Astrocyte of the cerebellum (primary cell): ENCODE results near the gene INSIG1.

Source experiments
- DNase-seq: peaks from one replicate; pipeline ENCODE4 v3.0.0-alpha.2; 2011; ENCODE audit warnings: low read depth
- H3K4me3 ChIP-seq: 2 replicates; pipeline ENCODE4 v1.5.1; 2011; ENCODE audit warnings: mild to moderate bottlenecking, low read depth, low read length, moderate library complexity
- CTCF ChIP-seq: IDR thresholded peaks from 2 replicates; pipeline ENCODE4 v1.5.1; 2012; ENCODE audit warnings: low read length, low read depth, moderate library complexity, mild to moderate bottlenecking; ENCODE audit errors: missing control alignments
- in situ Hi-C: cut with HindIII; loops from 2 replicates; pipeline ENCODE4 v1.10.0; 2017; ENCODE audit warnings: low sequenced_read_pairs

Gene INSIG1

DNA sequence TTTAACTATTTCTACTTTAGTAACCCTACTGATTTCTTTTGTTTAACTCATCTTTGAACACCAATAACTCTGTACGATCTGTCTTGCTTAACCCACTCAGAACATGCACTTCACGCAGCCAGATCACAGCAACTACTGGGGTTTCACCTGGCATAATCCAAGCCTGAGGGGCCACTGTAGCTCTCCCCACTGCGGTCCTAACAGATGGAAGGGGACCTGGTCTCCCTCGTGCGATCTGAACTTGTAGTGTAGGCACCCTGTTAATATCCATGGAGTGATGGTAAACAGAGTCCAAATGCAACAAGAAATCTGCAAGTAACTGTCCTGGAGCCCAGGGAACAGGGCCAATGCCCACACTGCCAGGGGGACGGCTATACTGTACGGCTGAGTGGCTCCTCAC is 45.5 kb downstream of the INSIG1 start:
- no peak overlapping the region for H3K4me3 ChIP-seq
- in situ Hi-C loops = loop anchor here (25.0 kb wide), 1 partner anchor 406 kb away; no protein-coding TSS in a partner anchor
- no peak for TF ChIP-seq CTCF
- no peak for DNase-seq

- TF ChIP-seq CTCF = no peak
- in situ Hi-C loops = loop anchor here (25.0 kb wide), 1 partner anchor 406 kb away; no protein-coding TSS in a partner anchor
- no peak for DNase-seq
- no peak overlapping the region for H3K4me3 ChIP-seq
These were observed 46.0 kb downstream of the INSIG1 start for GRCh38 chr7:155343661-155344121.

DNA sequence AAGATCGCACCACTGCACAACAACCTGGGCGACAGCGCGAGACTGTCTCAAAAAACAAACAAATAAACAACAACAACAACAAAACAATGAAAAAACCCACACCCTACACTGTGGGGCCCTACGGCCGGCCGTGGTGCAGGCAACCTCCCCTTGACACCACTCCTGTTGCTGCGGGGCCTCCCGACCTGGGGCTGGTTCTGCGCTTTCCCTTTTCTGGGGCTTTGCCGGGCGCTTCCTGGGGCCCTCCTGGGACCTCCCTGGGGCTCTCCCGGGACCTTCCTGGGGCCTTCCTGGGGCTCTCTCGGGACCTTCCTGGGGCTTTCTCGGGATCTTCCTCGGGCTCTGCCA is 46.6 kb downstream of the INSIG1 start:
- H3K4me3 ChIP-seq = no peak overlapping the region
- in situ Hi-C loops = loop anchor here (25.0 kb wide), 1 partner anchor 407 kb away; no protein-coding TSS in a partner anchor
- DNase-seq = no peak
- TF ChIP-seq CTCF = no peak

DNA sequence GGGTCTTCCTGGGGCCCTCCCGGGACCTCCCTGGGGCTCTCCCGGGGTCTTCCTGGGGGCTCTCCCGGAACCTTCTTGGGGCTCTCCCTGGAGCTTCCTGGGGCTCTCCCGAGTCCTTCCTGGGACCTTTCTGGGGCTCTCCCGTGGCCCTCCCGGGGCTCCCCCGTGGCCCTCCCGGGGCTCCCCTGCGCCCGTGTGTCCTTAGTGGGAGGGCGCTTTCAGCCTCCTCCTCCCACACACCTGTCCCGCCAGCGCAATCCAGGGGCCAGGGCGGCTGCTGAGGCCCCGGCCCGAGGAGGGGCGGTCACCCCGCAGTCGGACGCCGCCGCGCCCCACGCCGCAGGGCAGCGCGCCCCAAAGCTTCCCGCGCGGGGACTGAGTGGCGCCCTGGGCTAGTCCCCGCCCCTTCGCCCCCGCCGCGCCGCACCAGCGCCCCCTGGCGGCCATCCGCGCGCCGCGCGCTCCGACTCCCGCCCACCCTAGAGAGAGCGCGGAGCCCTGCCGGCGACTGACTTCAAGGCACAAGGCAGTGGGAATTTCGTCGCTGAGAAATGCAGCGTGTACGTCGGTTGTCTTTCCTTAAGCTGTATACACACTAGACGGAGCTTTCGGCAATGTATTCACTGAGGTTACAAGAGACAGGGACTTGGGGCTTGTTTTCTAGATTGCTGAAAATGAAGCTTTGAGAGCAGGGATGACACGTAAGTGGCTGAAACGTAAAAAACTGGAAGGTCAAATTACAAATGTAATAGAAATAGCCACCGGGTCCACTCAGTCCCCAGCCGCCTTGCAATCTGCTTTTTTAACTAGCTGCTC is 47.1 kb downstream of the INSIG1 start:
- peak; percentile 72 for TF ChIP-seq CTCF
- in situ Hi-C loops = loop anchor here (5.0 to 25.0 kb wide), 2 partner anchors 153 to 408 kb away; no protein-coding TSS in a partner anchor
- H3K4me3 ChIP-seq = peak overlapping the region; percentile 24
- peak; percentile 12 for DNase-seq

DNA sequence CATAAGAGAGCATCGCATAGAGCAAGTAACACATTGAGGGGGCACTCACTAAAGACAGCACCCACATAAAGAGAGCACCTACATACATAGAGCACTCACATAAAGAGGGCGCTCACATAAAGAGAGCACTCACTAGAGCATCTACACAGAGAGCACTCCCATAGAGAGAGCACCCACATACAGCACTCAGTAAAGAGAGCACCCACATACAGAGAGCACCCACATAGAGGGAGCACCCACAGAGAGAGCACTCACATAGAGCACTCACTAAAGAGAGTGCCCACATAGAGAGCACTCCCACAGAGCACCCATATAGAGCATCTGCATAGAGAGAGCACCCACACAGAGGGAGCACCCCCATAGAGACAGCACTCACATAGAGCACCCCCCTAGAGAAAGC is 47.8 kb downstream of the INSIG1 start:
- in situ Hi-C loops = loop anchor here (5.0 to 25.0 kb wide), 2 partner anchors 153 to 408 kb away; no protein-coding TSS in a partner anchor
- H3K4me3 ChIP-seq = no peak overlapping the region
- no peak for DNase-seq
- no peak for TF ChIP-seq CTCF

GRCh38 chr7:155346285-155346684 is 48.6 kb downstream of the INSIG1 start:
- no peak for TF ChIP-seq CTCF
- in situ Hi-C loops = loop anchor here (5.0 to 25.0 kb wide), 2 partner anchors 154 to 409 kb away; no protein-coding TSS in a partner anchor
- no peak overlapping the region for H3K4me3 ChIP-seq

More at GRCh38 chr7:155346285-155346684, 48.6 kb downstream of the INSIG1 start:
- no peak for DNase-seq
